PC-3 (cell line): Measurements from ENCODE around the gene PKP3.
"Not testable (repeated sequence)": the region's sequence is repeated elsewhere in the genome, so short reads cannot be mapped to it uniquely, and the experiment has no call there.

Experiments used
- EZH2 ChIP-seq: fragments of 300-600 bp; sonication (generic); IDR thresholded peaks from one replicate; pipeline ENCODE4 v1.6.1; 2017; ENCODE audit warnings: antibody characterized with exemption, mild to moderate bottlenecking, low read length; ENCODE audit not compliant: unreplicated experiment
- EZH2phosphoT487 ChIP-seq: fragments of 300-600 bp; sonication (generic); IDR thresholded peaks from 2 replicates; pipeline ENCODE4 v1.6.1; 2018; ENCODE audit warnings: mild to moderate bottlenecking, antibody characterized with exemption, low read length, borderline replicate concordance
- TF ChIP-seq, protein P1 (sequence below): fragments of 300-600 bp; sonication (generic); conservative IDR thresholded peaks from 2 replicates; pipeline ENCODE4 v1.5.1; 2017; ENCODE audit warnings: antibody characterized with exemption, low read depth, mild to moderate bottlenecking, low read length

DNA sequence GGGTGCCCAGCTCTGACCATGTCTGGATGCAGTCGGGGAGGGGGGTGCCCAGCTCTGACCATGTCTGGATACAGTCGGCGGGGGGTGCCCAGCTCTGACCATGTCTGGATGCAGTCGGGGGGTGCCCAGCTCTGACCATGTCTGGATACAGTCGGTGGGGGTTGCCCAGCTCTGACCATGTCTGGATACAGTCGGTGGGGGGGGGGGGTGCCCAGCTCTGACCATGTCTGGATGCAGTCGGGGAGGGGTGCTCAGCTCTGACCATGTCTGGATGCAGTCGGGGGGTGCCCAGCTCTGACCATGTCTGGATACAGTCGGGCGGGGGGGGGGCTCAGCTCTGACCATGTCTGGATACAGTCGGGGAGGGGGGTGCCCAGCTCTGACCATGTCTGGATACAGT is 17.5 kb downstream of the PKP3 start:
- TF ChIP-seq, protein P1, sequence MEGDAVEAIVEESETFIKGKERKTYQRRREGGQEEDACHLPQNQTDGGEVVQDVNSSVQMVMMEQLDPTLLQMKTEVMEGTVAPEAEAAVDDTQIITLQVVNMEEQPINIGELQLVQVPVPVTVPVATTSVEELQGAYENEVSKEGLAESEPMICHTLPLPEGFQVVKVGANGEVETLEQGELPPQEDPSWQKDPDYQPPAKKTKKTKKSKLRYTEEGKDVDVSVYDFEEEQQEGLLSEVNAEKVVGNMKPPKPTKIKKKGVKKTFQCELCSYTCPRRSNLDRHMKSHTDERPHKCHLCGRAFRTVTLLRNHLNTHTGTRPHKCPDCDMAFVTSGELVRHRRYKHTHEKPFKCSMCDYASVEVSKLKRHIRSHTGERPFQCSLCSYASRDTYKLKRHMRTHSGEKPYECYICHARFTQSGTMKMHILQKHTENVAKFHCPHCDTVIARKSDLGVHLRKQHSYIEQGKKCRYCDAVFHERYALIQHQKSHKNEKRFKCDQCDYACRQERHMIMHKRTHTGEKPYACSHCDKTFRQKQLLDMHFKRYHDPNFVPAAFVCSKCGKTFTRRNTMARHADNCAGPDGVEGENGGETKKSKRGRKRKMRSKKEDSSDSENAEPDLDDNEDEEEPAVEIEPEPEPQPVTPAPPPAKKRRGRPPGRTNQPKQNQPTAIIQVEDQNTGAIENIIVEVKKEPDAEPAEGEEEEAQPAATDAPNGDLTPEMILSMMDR, result not testable (repeated sequence)
- TF ChIP-seq EZH2, EZH2phosphoT487: not testable (repeated sequence)
